Fibroblast of lung (primary cell): ENCODE measurements around the gene USP24. TPM values are rescaled to one million over a fixed set of nuclear protein-coding genes. Genes with fewer than 3 reads are reported as not detected.

Source experiments
- DNase-seq, 2 donors: peaks; one replicate each; pipeline versions ENCODE4 v3.0.0 to v3.0.0-alpha.2; 2010; ENCODE audit warnings: low read depth in 2 of 2
- H2AFZ ChIP-seq: 2 replicates; pipeline ENCODE4 v1.5.1; 2012; ENCODE audit warnings: low read length, control low read depth, inconsistent platforms
- H3K27ac ChIP-seq: 2 replicates; pipeline ENCODE4 v1.5.1; 2011; ENCODE audit warnings: low read length, control low read depth; ENCODE audit not compliant: insufficient read depth
- H3K27me3 ChIP-seq: 2 replicates; pipeline ENCODE4 v1.5.1; 2011; ENCODE audit warnings: mild to moderate bottlenecking, low read length; ENCODE audit not compliant: control insufficient read depth, insufficient read depth
- H3K36me3 ChIP-seq: 2 replicates; pipeline ENCODE4 v1.5.1; 2011; ENCODE audit warnings: low read length; ENCODE audit not compliant: control insufficient read depth, insufficient read depth
- H3K4me1 ChIP-seq: 2 replicates; pipeline ENCODE4 v1.5.1; 2011; ENCODE audit warnings: low read length; ENCODE audit not compliant: control insufficient read depth, insufficient read depth; ENCODE audit errors: extremely low read depth
- H3K4me2 ChIP-seq: 2 replicates; pipeline ENCODE4 v1.5.1; 2011; ENCODE audit warnings: low read length, control low read depth; ENCODE audit not compliant: insufficient read depth; ENCODE audit errors: extremely low read depth
- H3K4me3 ChIP-seq, 4 experiments: fragments of 200-600 bp in 1 of 4; sonication (generic) in 1 of 4; replicated peaks in 1 of 4; 2 replicates each; pipeline ENCODE4 v1.5.1; 2011 to 2016; ENCODE audit warnings: low read length in 4 of 4, low read depth in 3 of 4, mild to moderate bottlenecking in 3 of 4, control low read depth in 2 of 4, inconsistent platforms in 1 of 4, mixed read lengths in 1 of 4; ENCODE audit not compliant: insufficient read depth in 1 of 4; ENCODE audit errors: control extremely low read depth in 1 of 4
- H3K79me2 ChIP-seq: 2 replicates; pipeline ENCODE4 v1.5.1; 2012; ENCODE audit warnings: mild to moderate bottlenecking, low read length, inconsistent platforms; ENCODE audit not compliant: control insufficient read depth, insufficient read depth
- H3K9ac ChIP-seq: 2 replicates; pipeline ENCODE4 v1.5.1; 2011; ENCODE audit warnings: mild to moderate bottlenecking, low read length, control low read depth; ENCODE audit not compliant: insufficient read depth
- H3K9me3 ChIP-seq: 2 replicates; pipeline ENCODE4 v1.5.1; 2012; ENCODE audit warnings: low read depth, low read length; ENCODE audit not compliant: control insufficient read depth, insufficient read depth
- H4K20me1 ChIP-seq: 2 replicates; pipeline ENCODE4 v1.5.1; 2011; ENCODE audit warnings: low read length; ENCODE audit not compliant: control insufficient read depth, insufficient read depth; ENCODE audit errors: extremely low read depth
- EZH2 ChIP-seq: IDR thresholded peaks from 2 replicates; pipeline ENCODE4 v1.5.1; 2012; ENCODE audit warnings: low read length, control low read depth, mild to moderate bottlenecking; ENCODE audit errors: missing control alignments
- polyA plus RNA-seq, 2 donors: library from polyadenylated mRNA; depleted of rRNA in 1 of 2; stranded (reverse) in 1 of 2; unstranded in 1 of 2; fragments of >200 nt; gene quantifications; 2 replicates each; pipeline ENCODE4 v1.2.1, GENCODE V29; 2011 to 2012; ENCODE audit warnings: missing spikeins in 1 of 2
- total RNA-seq: library from RNA; depleted of rRNA; stranded (reverse); fragments of >200 nt; gene quantifications from 2 replicates; pipeline ENCODE4 v1.2.1, GENCODE V29; 2014
- TF ChIP-seq, protein P1 (sequence below), 2 donors: IDR thresholded peaks in 1 of 2; conservative IDR thresholded peaks in 1 of 2; 1 replicate in 1 of 2; 2 replicates in 1 of 2; pipeline ENCODE4 v1.5.1; 2011 to 2012; ENCODE audit warnings: low read length in 2 of 2, control low read depth in 1 of 2, inconsistent platforms in 1 of 2, low read depth in 1 of 2, mild to moderate bottlenecking in 1 of 2

Gene USP24
- total and polyA plus RNA-seq, 2 donors (not counting 1 experiment from before 2014, with no cell fraction given), result 16.4 to 63.9 TPM

GRCh38 chr1:55054396-55054795 lies 160.8 kb downstream of the USP24 start:
- H3K27me3 ChIP-seq, result peaks cover 2% of the 10 kb centered on the region
- H3K9me3 ChIP-seq, result no peaks in the 10 kb centered on the region
- H2AFZ ChIP-seq, result no peak overlapping the region
- H3K27ac ChIP-seq, result no peak overlapping the region
- no peaks in the 10 kb centered on the region for H3K36me3 ChIP-seq
- no peak for DNase-seq
- no peaks in the 10 kb centered on the region for H3K79me2 ChIP-seq
- H4K20me1 ChIP-seq, result no peaks in the 10 kb centered on the region
- H3K9ac ChIP-seq, result no peak overlapping the region
- H3K4me1 ChIP-seq, result no peaks in the 10 kb centered on the region
- H3K4me2 ChIP-seq, result no peak overlapping the region
- H3K4me3 ChIP-seq, result no peak overlapping the region
- TF ChIP-seq, protein P1, sequence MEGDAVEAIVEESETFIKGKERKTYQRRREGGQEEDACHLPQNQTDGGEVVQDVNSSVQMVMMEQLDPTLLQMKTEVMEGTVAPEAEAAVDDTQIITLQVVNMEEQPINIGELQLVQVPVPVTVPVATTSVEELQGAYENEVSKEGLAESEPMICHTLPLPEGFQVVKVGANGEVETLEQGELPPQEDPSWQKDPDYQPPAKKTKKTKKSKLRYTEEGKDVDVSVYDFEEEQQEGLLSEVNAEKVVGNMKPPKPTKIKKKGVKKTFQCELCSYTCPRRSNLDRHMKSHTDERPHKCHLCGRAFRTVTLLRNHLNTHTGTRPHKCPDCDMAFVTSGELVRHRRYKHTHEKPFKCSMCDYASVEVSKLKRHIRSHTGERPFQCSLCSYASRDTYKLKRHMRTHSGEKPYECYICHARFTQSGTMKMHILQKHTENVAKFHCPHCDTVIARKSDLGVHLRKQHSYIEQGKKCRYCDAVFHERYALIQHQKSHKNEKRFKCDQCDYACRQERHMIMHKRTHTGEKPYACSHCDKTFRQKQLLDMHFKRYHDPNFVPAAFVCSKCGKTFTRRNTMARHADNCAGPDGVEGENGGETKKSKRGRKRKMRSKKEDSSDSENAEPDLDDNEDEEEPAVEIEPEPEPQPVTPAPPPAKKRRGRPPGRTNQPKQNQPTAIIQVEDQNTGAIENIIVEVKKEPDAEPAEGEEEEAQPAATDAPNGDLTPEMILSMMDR (conservative IDR thresholded peaks at IDR 0.05 in 1 of 2, IDR thresholded peaks at IDR 0.05 in 1 of 2; ENCODE audit: low read depth in 1 of 2, low read length in 2 of 2), result no peak

GRCh38 chr1:55053265-55053954 lies 161.8 kb downstream of the USP24 start:
- Histone ChIP-seq H3K4me1 (no peaks in the 10 kb centered on the region), H3K9ac (no peak overlapping the region), H3K27me3 (no peaks in the 10 kb centered on the region), H4K20me1 (no peaks in the 10 kb centered on the region), H3K36me3 (no peaks in the 10 kb centered on the region), H3K4me3 (no peak overlapping the region), H3K4me2 (no peak overlapping the region), H3K27ac (no peak overlapping the region), H3K79me2 (no peaks in the 10 kb centered on the region), H3K9me3 (no peaks in the 10 kb centered on the region), H2AFZ (no peak overlapping the region)
- TF ChIP-seq EZH2, result no peak
- TF ChIP-seq, protein P1 (conservative IDR thresholded peaks at IDR 0.05 in 1 of 2, IDR thresholded peaks at IDR 0.05 in 1 of 2; ENCODE audit: low read depth in 1 of 2, low read length in 2 of 2), result no peak
- DNase-seq, result no peak

DNA sequence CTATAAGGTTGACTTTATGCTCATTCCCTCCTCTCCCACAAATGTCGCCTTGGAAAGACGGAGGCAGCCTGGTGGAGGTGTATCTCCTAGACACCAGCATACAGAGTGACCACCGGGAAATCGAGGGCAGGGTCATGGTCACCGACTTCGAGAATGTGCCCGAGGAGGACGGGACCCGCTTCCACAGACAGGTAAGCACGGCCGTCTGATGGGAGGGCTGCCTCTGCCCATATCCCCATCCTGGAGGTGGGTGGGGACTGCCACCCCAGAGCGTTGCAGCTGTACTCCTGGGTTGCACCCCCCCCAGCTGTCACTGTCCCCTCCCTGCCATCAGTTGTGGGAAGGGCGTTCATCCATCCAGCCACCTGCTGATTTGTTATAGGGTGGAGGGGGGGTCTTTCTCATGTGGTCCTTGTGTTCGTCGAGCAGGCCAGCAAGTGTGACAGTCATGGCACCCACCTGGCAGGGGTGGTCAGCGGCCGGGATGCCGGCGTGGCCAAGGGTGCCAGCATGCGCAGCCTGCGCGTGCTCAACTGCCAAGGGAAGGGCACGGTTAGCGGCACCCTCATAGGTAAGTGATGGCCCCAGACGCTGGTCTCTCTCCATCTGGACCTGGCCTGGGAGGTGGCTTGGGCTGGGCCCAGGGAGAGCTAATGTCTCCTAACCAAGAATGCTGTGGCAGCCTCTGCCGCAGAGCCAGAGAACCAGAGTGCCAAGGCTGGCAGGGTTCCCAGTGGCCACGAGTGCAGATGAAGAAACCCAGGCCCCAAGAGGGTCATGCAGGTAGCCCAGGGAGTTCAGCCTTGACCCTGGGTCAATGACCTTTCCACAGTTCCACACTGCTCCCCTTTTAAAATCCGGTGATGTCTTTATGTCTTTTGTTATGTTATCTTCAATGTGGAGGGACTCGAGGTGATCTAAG lies 162.7 kb downstream of the USP24 start:
- H3K27ac ChIP-seq, result no peak overlapping the region
- no peaks in the 10 kb centered on the region for H3K79me2 ChIP-seq
- no peak overlapping the region for H3K9ac ChIP-seq
- no peak overlapping the region for H3K4me3 ChIP-seq
- no peak overlapping the region for H3K4me2 ChIP-seq
- no peaks in the 10 kb centered on the region for H3K36me3 ChIP-seq
- H3K27me3 ChIP-seq, result peaks cover 3% of the 10 kb centered on the region
- DNase-seq, result no peak
- no peaks in the 10 kb centered on the region for H3K9me3 ChIP-seq
- H2AFZ ChIP-seq, result no peak overlapping the region
- no peaks in the 10 kb centered on the region for H4K20me1 ChIP-seq
- no peaks in the 10 kb centered on the region for H3K4me1 ChIP-seq
- TF ChIP-seq, protein P1 (conservative IDR thresholded peaks at IDR 0.05 in 1 of 2, IDR thresholded peaks at IDR 0.05 in 1 of 2; ENCODE audit: low read depth in 1 of 2, low read length in 2 of 2), result no peak
- no peak for TF ChIP-seq EZH2
